Measurements from ENCODE around the gene CARMIL1. TPM values are rescaled to one million over a fixed set of nuclear protein-coding genes. Genes with fewer than 3 reads are reported as not detected.

Gene CARMIL1
- 2.2 TPM for polyA plus RNA-seq (ENCODE audit: insufficient read length)

- no peak for DNase-seq (ENCODE audit: low read depth)
These were observed at the start of gene CARMIL1 for GRCh38 chr6:25278914-25279747. Gene CARMIL1 (plus strand): TSS chr6:25279374. CDS start chr6:25279796, 422 bp downstream.

GRCh38 chr6:25229671-25230321 lies 49.4 kb upstream of the CARMIL1 start:
- DNase-seq (ENCODE audit: low read depth), result no peak

GRCh38 chr6:25232479-25232878 lies 46.7 kb upstream of the CARMIL1 start:
- DNase-seq (ENCODE audit: low read depth), result peak; percentile 56

- no peak for DNase-seq (ENCODE audit: low read depth)
These were observed 45.9 kb upstream of the CARMIL1 start for GRCh38 chr6:25233226-25233625.

GRCh38 chr6:25237579-25237978 lies 41.6 kb upstream of the CARMIL1 start:
- no peak for DNase-seq (ENCODE audit: low read depth)

GRCh38 chr6:25239059-25239458 lies 40.1 kb upstream of the CARMIL1 start:
- no peak for DNase-seq (ENCODE audit: low read depth)

GRCh38 chr6:25239498-25239897 lies 39.7 kb upstream of the CARMIL1 start:
- DNase-seq (ENCODE audit: low read depth), result no peak

GRCh38 chr6:25242567-25242966 lies 36.6 kb upstream of the CARMIL1 start:
- no peak for DNase-seq (ENCODE audit: low read depth)

GRCh38 chr6:25244865-25245264 lies 34.3 kb upstream of the CARMIL1 start:
- no peak for DNase-seq (ENCODE audit: low read depth)

GRCh38 chr6:25248123-25248522 lies 31.1 kb upstream of the CARMIL1 start:
- DNase-seq (ENCODE audit: low read depth), result no peak

GRCh38 chr6:25249133-25249532 lies 30.0 kb upstream of the CARMIL1 start:
- no peak for DNase-seq (ENCODE audit: low read depth)

GRCh38 chr6:25250878-25251277 lies 28.3 kb upstream of the CARMIL1 start:
- DNase-seq (ENCODE audit: low read depth), result no peak

- DNase-seq (ENCODE audit: low read depth), result no peak
These were observed 27.7 kb upstream of the CARMIL1 start for GRCh38 chr6:25251426-25251825.

- no peak for DNase-seq (ENCODE audit: low read depth)
These were observed 25.8 kb upstream of the CARMIL1 start for GRCh38 chr6:25253351-25253750.

- no peak for DNase-seq (ENCODE audit: low read depth)
These were observed 24.5 kb upstream of the CARMIL1 start for GRCh38 chr6:25254671-25255070.

- DNase-seq (ENCODE audit: low read depth), result no peak
These were observed 21.4 kb upstream of the CARMIL1 start for GRCh38 chr6:25257686-25258348.

- DNase-seq (ENCODE audit: low read depth), result no peak
These were observed 19.4 kb upstream of the CARMIL1 start for GRCh38 chr6:25259756-25260155.

- no peak for DNase-seq (ENCODE audit: low read depth)
These were observed 15.5 kb upstream of the CARMIL1 start for GRCh38 chr6:25263657-25264056.

- DNase-seq (ENCODE audit: low read depth), result peak; percentile 89
These were observed 12.6 kb upstream of the CARMIL1 start for GRCh38 chr6:25266456-25267100.

GRCh38 chr6:25267662-25268061 lies 11.5 kb upstream of the CARMIL1 start:
- no peak for DNase-seq (ENCODE audit: low read depth)

GRCh38 chr6:25270559-25270958 lies 8.6 kb upstream of the CARMIL1 start:
- DNase-seq (ENCODE audit: low read depth), result no peak

- DNase-seq (ENCODE audit: low read depth), result no peak
These were observed 3.7 kb upstream of the CARMIL1 start for GRCh38 chr6:25275436-25275835.
